Osteocyte (in vitro differentiated cells): ENCODE measurements around the gene CDH18. TPM values are rescaled to one million over a fixed set of nuclear protein-coding genes. Genes with fewer than 3 reads are reported as not detected.

Experiments used
- DNase-seq: peaks from one replicate; pipeline ENCODE4 v3.0.0; 2021; ENCODE audit warnings: mixed read lengths; ENCODE audit not compliant: unreplicated experiment; ENCODE audit errors: extremely low spot score
- H3K27ac Mint-ChIP-seq: one replicate; pipeline ENCODE4 v1.8.0; 2021; ENCODE audit warnings: mild to moderate bottlenecking, mixed read lengths; ENCODE audit not compliant: unreplicated experiment
- H3K27me3 Mint-ChIP-seq: one replicate; pipeline ENCODE4 v1.8.0; 2021; ENCODE audit warnings: mixed read lengths; ENCODE audit not compliant: unreplicated experiment
- H3K36me3 Mint-ChIP-seq: one replicate; pipeline ENCODE4 v1.8.0; 2021; ENCODE audit warnings: mixed read lengths; ENCODE audit not compliant: unreplicated experiment
- H3K4me1 Mint-ChIP-seq: one replicate; pipeline ENCODE4 v1.8.0; 2021; ENCODE audit warnings: mixed read lengths; ENCODE audit not compliant: unreplicated experiment
- H3K4me3 Mint-ChIP-seq: one replicate; pipeline ENCODE4 v1.8.0; 2021; ENCODE audit warnings: mild to moderate bottlenecking, moderate library complexity, mixed read lengths; ENCODE audit not compliant: unreplicated experiment
- H3K9me3 Mint-ChIP-seq: one replicate; pipeline ENCODE4 v1.8.0; 2021; ENCODE audit warnings: mixed read lengths; ENCODE audit not compliant: unreplicated experiment
- CTCF ChIP-seq: fragments of 200-600 bp; sonication (generic); IDR thresholded peaks from 2 replicates; pipeline ENCODE4 v1.5.0; 2021; ENCODE audit warnings: antibody characterized with exemption, mild to moderate bottlenecking, moderate library complexity
- total RNA-seq: library from RNA; stranded (reverse); gene quantifications from 2 replicates; pipeline ENCODE4 v1.2.1, GENCODE V29; 2021

CDH18 gene
- total RNA-seq, 1 donor from 2014 or later = not detected

GRCh38 chr5:19977099-19977498 lies 10.9 kb downstream of the CDH18 start:
- Mint-ChIP-seq H3K27ac (no peak overlapping the region), H3K4me1 (no peaks in the 10 kb centered on the region), H3K36me3 (no peaks in the 10 kb centered on the region), H3K4me3 (no peak overlapping the region), H3K27me3 (peaks cover 42% of the 10 kb centered on the region), H3K9me3 (no peaks in the 10 kb centered on the region)
- TF ChIP-seq CTCF = no peak
- no peak for DNase-seq

GRCh38 chr5:19975795-19976194 lies 12.2 kb downstream of the CDH18 start:
- peaks cover 41% of the 10 kb centered on the region for H3K27me3 Mint-ChIP-seq
- no peaks in the 10 kb centered on the region for H3K9me3 Mint-ChIP-seq
- H3K27ac Mint-ChIP-seq = no peak overlapping the region
- H3K36me3 Mint-ChIP-seq = no peaks in the 10 kb centered on the region
- no peak for DNase-seq
- no peaks in the 10 kb centered on the region for H3K4me1 Mint-ChIP-seq
- no peak for TF ChIP-seq CTCF
- no peak overlapping the region for H3K4me3 Mint-ChIP-seq

- Mint-ChIP-seq H3K36me3 (no peaks in the 10 kb centered on the region), H3K27ac (no peak overlapping the region), H3K4me3 (no peak overlapping the region), H3K9me3 (no peaks in the 10 kb centered on the region), H3K4me1 (no peaks in the 10 kb centered on the region), H3K27me3 (peaks cover 8% of the 10 kb centered on the region)
- TF ChIP-seq CTCF = no peak
- DNase-seq = no peak
These were observed 27.5 kb downstream of the CDH18 start for GRCh38 chr5:19960451-19960850.

GRCh38 chr5:19959830-19960384 lies 28.1 kb downstream of the CDH18 start:
- no peaks in the 10 kb centered on the region for H3K36me3 Mint-ChIP-seq
- H3K4me1 Mint-ChIP-seq = no peaks in the 10 kb centered on the region
- no peak for TF ChIP-seq CTCF
- no peaks in the 10 kb centered on the region for H3K9me3 Mint-ChIP-seq
- no peak for DNase-seq
- H3K4me3 Mint-ChIP-seq = no peak overlapping the region
- peaks cover 12% of the 10 kb centered on the region for H3K27me3 Mint-ChIP-seq
- H3K27ac Mint-ChIP-seq = no peak overlapping the region

- no peaks in the 10 kb centered on the region for H3K36me3 Mint-ChIP-seq
- H3K4me3 Mint-ChIP-seq = no peak overlapping the region
- no peak for DNase-seq
- H3K4me1 Mint-ChIP-seq = no peaks in the 10 kb centered on the region
- TF ChIP-seq CTCF = no peak
- H3K27ac Mint-ChIP-seq = no peak overlapping the region
- H3K27me3 Mint-ChIP-seq = peaks cover 33% of the 10 kb centered on the region
- H3K9me3 Mint-ChIP-seq = no peaks in the 10 kb centered on the region
These were observed 37.1 kb downstream of the CDH18 start for GRCh38 chr5:19950897-19951296.
